ENCODE results near the gene CALU.

The CALU gene

DNA sequence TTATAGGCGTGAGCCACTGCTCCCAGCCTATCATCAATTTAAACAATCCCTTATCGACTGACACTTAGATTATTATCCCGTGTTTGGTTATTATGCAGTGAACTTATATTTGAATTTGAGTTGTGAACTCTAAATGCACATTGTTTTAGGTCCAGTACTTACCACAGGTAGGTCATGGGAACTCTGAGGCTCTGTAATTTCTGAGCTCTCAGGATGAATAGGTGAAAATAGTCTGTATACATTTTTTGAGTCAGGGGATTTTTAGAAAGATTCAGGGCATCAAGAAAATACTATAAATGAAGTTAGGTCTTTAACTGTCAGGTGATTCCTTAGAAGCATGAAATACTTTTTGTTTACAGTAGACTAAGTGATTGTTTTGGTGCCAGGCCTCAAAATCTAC, 61.4 kb downstream of the CALU start:
- Histone ChIP-seq H3K4me3 (no peak overlapping the region), H3K27ac (no peak overlapping the region)
- DNase-seq (ENCODE audit: low spot score), result no peak
- no peak for TF ChIP-seq CTCF (IDR thresholded peaks at IDR 0.05)

- DNase-seq (ENCODE audit: low spot score), result no peak
- Histone ChIP-seq H3K27ac (no peak overlapping the region), H3K4me3 (no peak overlapping the region)
- no peak for TF ChIP-seq CTCF (IDR thresholded peaks at IDR 0.05)
Observed at GRCh38 chr7:128801003-128801402, 61.8 kb downstream of the CALU start.

- Histone ChIP-seq H3K27ac (no peak overlapping the region), H3K4me3 (no peak overlapping the region)
- no peak for DNase-seq (ENCODE audit: low spot score)
- no peak for TF ChIP-seq CTCF (IDR thresholded peaks at IDR 0.05)
Observed at GRCh38 chr7:128801667-128802418, 62.7 kb downstream of the CALU start.

DNA sequence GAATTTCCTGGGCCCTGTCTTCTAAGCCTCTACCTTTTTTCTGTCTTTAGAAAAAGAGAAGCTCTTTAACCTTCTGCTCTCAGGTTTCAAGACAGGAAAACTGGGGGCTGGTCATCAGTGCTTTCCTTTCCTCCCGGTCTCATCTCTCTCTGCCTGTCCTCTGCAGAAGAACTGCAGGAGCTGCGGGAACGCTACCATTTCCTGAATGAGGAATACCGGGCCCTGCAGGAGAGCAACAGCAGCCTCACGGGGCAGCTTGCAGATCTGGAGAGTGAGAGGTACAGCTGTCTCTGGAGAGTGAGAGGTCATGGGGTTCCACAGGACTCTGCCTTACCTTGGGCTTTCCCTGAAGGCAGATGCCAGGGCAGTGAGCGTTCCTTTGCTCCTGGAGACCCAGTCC, 65.3 kb downstream of the CALU start:
- Histone ChIP-seq H3K4me3 (no peak overlapping the region), H3K27ac (no peak overlapping the region)
- DNase-seq (ENCODE audit: low spot score), result no peak
- TF ChIP-seq CTCF (IDR thresholded peaks at IDR 0.05), result no peak

DNA sequence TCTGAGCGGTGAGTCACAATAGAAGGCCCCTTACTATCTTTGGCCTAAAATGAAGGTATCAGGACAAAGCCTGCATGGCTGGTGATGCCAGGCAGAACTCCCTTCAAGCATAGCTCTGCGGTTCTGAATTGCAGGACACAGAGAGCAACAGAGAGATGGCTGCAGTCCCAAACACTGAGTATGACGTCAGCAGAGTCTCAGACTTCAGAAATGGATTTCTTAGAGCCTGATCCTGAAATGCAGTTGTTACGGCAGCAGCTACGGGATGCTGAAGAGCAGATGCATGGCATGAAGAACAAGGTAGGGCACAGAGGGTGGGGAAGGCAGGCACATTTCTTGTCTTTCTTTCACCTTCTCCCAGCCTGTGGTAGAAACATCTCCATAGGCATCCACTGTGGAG, 66.1 kb downstream of the CALU start:
- no peak for DNase-seq (ENCODE audit: low spot score)
- no peak for TF ChIP-seq CTCF (IDR thresholded peaks at IDR 0.05)
- Histone ChIP-seq H3K4me3 (no peak overlapping the region), H3K27ac (no peak overlapping the region)

DNA sequence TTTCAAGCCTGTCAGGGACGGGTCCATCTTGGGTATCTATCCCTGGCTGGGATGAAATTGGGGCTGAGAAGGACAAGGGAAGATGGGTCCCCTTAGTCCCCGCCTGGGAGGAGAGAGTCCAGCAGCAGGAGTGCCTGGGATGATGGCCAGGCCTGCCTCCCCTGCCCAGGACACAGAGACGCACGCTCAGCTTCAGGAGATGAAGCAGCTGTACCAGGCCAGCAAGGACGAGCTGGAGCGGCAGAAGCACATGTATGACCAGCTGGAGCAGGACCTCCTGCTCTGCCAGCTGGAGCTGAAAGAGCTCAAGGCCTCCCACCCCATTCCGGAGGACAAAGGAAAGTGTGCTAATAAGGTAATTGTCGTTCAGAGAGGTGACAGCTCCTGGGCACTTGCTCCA, 68.0 kb downstream of the CALU start:
- no peak for DNase-seq (ENCODE audit: low spot score)
- Histone ChIP-seq H3K27ac (no peak overlapping the region), H3K4me3 (no peak overlapping the region)
- TF ChIP-seq CTCF (IDR thresholded peaks at IDR 0.05), result no peak

- TF ChIP-seq CTCF (IDR thresholded peaks at IDR 0.05), result no peak
- no peak overlapping the region for H3K27ac ChIP-seq
- H3K4me3 ChIP-seq, result no peak overlapping the region
- no peak for DNase-seq (ENCODE audit: low spot score)
Observed at GRCh38 chr7:128809363-128809762, 70.2 kb downstream of the CALU start.

All from coronary artery (tissue), 2 donors.